Spinal cord (tissue), 10 donors: ENCODE measurements around the gene IMMP2L. TPM values are rescaled to one million over a fixed set of nuclear protein-coding genes. Genes with fewer than 3 reads are reported as not detected.
A peak's percentile ranks its signal among the peaks of the same experiment; 100 is the strongest.
"Not testable (repeated sequence)": the region's sequence is repeated elsewhere in the genome, so short reads cannot be mapped to it uniquely, and the experiment has no call there.

Source experiments
- DNase-seq, 6 donors: peaks; one replicate each; pipeline versions ENCODE4 v3.0.0 to v3.0.0-alpha.2; 2013 to 2015; ENCODE audit warnings: low spot score in 6 of 6, low read depth in 4 of 6
- H3K27ac ChIP-seq: one replicate; pipeline ENCODE4 v1.5.1; 2013; ENCODE audit warnings: low read depth, low read length, control low read depth
- H3K27me3 ChIP-seq: one replicate; pipeline ENCODE4 v1.6.1; 2013; ENCODE audit warnings: low read length; ENCODE audit not compliant: control insufficient read depth, insufficient read depth
- H3K36me3 ChIP-seq: one replicate; pipeline ENCODE4 v1.6.1; 2013; ENCODE audit warnings: low read length; ENCODE audit not compliant: control insufficient read depth, insufficient read depth
- H3K4me1 ChIP-seq: one replicate; pipeline ENCODE4 v1.6.1; 2013; ENCODE audit warnings: low read length; ENCODE audit not compliant: control insufficient read depth, insufficient read depth
- H3K4me3 ChIP-seq: one replicate; pipeline ENCODE4 v1.5.1; 2013; ENCODE audit warnings: low read depth, low read length, control low read depth
- H3K9me3 ChIP-seq: one replicate; pipeline ENCODE4 v1.6.1; 2013; ENCODE audit warnings: low read length; ENCODE audit not compliant: control insufficient read depth, insufficient read depth
- WGBS: methylation state at CpG from one replicate; pipeline ENCODE4 v1.1.5; 2013; ENCODE audit warnings: missing lambda C conversion rate; ENCODE audit not compliant: insufficient coverage; 5-methylcytosine and 5-hydroxymethylcytosine counted together
- polyA plus RNA-seq, 2 donors: library from polyadenylated mRNA; unstranded; fragments of 120-200 nt; gene quantifications; one replicate each; pipeline ENCODE4 v1.2.1, GENCODE V29; 2013; ENCODE audit not compliant: insufficient read length in 2 of 2
- total RNA-seq, 2 donors: library from RNA; depleted of rRNA in 1 of 2; stranded (reverse); fragments of 120-200 nt in 1 of 2; fragments of >200 nt in 1 of 2; gene quantifications; one replicate each; pipeline versions ENCODE4 v1.2.3 to v1.2.4, GENCODE V29; 2013 to 2014
- donor health status: healthy.

Gene IMMP2L
- total and polyA plus RNA-seq, 4 donors, result 14.8 to 26.8 (median 17.4) TPM

DNA sequence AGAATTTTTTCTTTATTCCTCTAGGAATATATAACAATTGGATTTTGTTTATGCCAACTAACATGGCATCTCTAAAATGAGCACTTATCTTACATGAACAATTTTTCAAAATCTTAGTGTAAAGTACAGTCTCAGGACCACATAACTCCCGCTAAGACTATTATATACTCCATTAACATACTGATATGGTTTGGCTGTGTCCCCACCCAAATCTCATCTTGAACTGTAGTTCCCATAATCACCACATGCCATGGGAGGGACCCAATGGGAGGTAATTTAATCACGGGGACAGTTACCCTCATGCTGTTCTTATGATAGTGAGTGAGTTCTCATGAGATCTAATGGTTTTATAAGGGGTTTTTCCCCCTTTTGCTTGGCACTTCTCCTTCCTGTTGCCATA, 291.5 kb downstream of the IMMP2L start:
- H3K27ac ChIP-seq, H3K27me3 ChIP-seq, H3K36me3 ChIP-seq, DNase-seq, H3K4me1 ChIP-seq, H3K4me3 ChIP-seq, H3K9me3 ChIP-seq: not testable (repeated sequence)
- no CpG with 5 or more reads among the region's 2 CpGs for WGBS

DNA sequence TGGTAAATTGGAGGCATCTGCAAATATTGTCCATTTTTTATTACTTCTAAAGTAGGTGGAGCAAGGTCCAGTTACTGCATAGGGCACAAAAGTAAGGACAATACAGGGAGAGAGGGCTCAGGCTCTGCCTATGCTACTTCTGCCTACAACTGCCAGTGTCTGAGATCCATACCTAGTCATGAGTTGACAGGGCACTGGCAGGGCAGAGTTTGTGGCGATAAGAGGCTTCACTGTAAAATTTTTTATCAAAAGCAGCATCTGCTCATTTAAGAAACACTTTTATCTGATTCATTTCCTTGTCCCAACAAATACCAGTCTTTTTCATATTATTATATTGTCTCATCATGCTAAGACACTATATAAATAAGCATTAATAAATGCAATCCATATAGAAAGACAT, 293.4 kb downstream of the IMMP2L start:
- H3K4me3 ChIP-seq, result no peak overlapping the region
- no CpG with 5 or more reads among the region's 1 CpG for WGBS
- H3K36me3 ChIP-seq, result no peaks in the 10 kb centered on the region
- DNase-seq, result no peak
- no peak overlapping the region for H3K27ac ChIP-seq
- H3K27me3 ChIP-seq, result no peaks in the 10 kb centered on the region
- no peaks in the 10 kb centered on the region for H3K4me1 ChIP-seq
- H3K9me3 ChIP-seq, result no peaks in the 10 kb centered on the region

DNA sequence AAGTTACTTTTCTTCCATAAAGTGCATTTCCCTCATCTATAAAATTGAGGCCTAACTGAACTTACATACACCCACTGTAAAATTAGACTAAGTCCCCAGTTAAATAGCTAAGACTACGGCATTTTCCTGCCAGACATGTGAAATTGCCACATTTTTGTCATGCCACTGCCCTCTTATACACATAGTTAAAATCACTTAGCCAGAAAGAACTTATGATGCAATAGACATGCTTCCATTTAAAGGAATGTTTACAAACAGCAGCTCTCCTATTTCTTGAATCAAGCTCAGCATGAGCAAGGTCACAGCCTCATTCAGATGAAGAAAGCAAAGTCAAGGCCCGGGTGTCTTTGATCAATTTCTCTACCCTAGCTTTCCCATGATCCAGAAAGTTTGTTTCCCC, 295.7 kb downstream of the IMMP2L start:
- H3K4me1 ChIP-seq, result no peaks in the 10 kb centered on the region
- no peak for DNase-seq
- H3K4me3 ChIP-seq, result no peak overlapping the region
- no peaks in the 10 kb centered on the region for H3K27me3 ChIP-seq
- H3K27ac ChIP-seq, result no peak overlapping the region
- 83% methylated on average over 1 of the region's 2 CpGs for WGBS
- no peaks in the 10 kb centered on the region for H3K9me3 ChIP-seq
- no peaks in the 10 kb centered on the region for H3K36me3 ChIP-seq

DNA sequence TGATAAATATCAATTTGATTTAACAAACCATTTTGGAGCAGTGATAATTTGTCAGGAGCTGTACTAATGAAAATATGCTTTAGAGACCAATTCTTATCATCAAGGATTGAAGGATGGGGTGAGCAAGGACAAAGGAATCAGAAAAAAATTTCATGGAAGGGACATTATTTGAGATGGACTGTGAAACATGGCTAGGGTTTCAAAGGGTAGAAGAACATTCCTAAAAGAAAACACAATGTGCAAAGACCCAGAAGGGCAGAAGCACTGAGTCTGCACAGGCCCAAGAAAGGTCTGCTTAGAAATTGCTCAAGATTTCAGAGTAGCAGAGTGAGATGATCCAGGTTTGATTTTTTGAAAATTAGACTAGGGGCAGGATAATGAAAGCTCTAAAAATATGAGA, 296.9 kb downstream of the IMMP2L start:
- Histone ChIP-seq H3K4me3 (no peak overlapping the region), H3K4me1 (no peaks in the 10 kb centered on the region), H3K27me3 (no peaks in the 10 kb centered on the region), H3K9me3 (no peaks in the 10 kb centered on the region), H3K27ac (no peak overlapping the region), H3K36me3 (no peaks in the 10 kb centered on the region)
- no peak for DNase-seq

DNA sequence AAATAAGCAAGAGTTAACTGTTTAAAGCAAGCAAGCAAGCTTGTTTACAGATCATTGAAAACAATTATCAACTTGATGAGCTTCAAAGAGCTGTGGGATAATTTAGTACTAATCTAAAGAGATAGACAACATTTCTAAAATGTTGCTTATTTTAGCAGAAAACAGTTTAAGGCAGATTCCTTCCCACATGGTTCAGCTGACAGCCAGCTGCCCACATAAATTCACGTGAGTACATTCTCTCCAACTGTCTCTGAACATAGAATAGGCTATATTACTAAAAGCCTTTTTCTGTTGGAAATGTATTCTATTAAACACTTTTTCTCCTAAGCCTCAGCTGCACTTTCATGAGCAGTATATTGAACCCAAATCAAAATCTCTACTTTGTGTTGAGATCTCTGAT, 297.3 kb downstream of the IMMP2L start:
- Histone ChIP-seq H3K27ac (no peak overlapping the region), H3K4me3 (no peak overlapping the region), H3K27me3 (no peaks in the 10 kb centered on the region), H3K4me1 (no peaks in the 10 kb centered on the region), H3K36me3 (no peaks in the 10 kb centered on the region), H3K9me3 (no peaks in the 10 kb centered on the region)
- peak in 2 of 6 donors; percentile 43 to 65 for DNase-seq
- WGBS, result no CpG with 5 or more reads among the region's 1 CpG

DNA sequence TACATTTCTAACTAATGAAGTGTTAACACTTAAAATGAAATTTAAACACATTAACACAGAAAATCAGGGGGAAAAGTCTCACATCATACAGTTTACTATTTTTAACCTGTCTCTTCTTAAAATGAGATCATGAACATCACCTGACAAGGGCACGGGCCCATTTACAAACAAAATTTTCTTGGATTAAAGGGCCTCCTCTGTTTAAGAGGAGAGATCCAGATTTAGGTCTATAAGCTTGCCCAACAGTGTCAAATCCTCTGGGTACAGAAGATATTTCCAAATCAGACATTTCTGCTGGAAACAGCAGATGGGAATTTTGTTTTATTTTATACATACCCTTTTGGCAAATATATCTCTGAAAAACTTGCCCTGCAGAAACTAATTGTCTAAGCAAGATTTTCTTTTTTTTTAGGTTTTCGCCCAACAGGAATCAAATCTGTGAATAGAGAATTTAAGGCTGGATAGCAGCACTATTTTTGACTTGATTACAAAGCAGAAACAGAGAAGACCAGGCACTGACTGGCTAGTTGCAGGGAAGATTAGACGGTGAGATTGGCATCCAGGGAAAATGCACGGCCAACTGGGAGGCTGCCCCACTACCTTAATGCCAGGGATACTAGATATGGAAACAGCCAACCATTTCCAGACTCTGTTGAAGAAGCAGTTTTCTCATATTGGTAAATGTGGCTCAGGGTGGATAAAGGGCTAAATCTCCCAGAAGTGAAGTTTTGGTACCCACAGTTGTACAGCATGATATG, 298.0 kb downstream of the IMMP2L start:
- H3K27me3 ChIP-seq, result no peaks in the 10 kb centered on the region
- WGBS, result 80% methylated on average over 3 of the region's 4 CpGs
- H3K36me3 ChIP-seq, result no peaks in the 10 kb centered on the region
- DNase-seq, result peak in 1 of 6 donors; percentile 45
- H3K27ac ChIP-seq, result no peak overlapping the region
- no peaks in the 10 kb centered on the region for H3K9me3 ChIP-seq
- no peaks in the 10 kb centered on the region for H3K4me1 ChIP-seq
- no peak overlapping the region for H3K4me3 ChIP-seq

DNA sequence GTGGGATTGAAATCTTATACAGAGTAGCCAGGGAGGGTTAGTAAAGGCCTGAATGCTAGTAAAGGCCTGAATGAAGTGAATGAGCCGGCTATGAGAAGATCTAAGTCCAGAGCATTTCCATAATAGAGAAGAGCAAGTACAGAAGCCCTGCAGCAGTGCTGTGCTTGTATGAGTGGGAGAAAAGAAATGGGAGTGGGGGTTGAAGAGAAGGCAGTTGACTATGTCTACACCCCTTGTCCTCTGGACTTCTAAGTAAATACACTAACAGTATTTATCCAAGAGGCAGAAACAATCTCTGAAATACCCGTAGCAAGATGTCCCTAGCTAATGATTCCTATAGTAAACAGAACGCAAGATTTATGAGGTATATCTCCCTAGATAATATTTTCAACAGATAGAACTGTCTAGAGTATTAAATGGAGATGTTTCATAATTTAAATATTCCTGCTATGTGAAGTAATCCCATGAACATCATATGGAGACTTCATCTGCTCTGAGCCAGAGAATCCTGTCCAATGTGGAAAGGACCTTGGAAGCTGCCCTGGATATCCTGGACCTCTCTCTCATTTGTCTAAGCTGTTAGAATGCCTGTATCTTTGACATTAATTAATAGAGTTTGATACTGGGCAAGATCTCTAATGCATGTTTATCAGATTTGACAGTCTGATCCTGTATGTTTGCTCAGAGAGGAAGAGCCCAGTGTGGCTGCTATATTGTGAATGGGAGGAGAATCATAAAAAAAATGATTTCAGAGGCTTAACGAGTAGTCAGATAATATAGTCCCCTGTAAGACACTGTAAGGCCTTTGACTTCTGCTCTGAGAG, 299.8 kb downstream of the IMMP2L start:
- Histone ChIP-seq H3K27ac (no peak overlapping the region), H3K4me1 (no peaks in the 10 kb centered on the region), H3K27me3 (no peaks in the 10 kb centered on the region), H3K36me3 (no peaks in the 10 kb centered on the region), H3K9me3 (no peaks in the 10 kb centered on the region), H3K4me3 (no peak overlapping the region)
- DNase-seq, result no peak
- WGBS, result no CpG with 5 or more reads among the region's 4 CpGs

DNA sequence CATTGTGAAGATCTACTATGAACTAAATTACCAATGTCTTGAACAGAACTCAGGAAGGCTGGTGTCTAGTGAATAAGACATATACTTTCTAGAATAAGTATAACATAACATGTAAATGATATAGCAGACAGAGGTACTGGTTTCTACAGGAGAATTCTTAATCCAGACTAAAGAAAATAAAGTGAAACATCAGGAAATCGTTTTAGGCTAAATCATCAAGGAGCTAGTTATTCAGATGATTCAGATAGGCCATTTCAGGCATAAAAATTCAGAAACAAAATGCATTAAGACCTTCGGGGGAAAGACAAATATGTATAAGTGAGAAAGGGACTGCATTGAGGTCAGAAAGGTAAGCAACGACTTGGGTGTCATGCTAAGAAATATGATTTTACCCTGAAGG, 300.8 kb downstream of the IMMP2L start:
- no peaks in the 10 kb centered on the region for H3K4me1 ChIP-seq
- no peak for DNase-seq
- 98% methylated on average over 3 of the region's 3 CpGs for WGBS
- no peak overlapping the region for H3K27ac ChIP-seq
- H3K27me3 ChIP-seq, result no peaks in the 10 kb centered on the region
- no peaks in the 10 kb centered on the region for H3K9me3 ChIP-seq
- H3K4me3 ChIP-seq, result no peak overlapping the region
- no peaks in the 10 kb centered on the region for H3K36me3 ChIP-seq

DNA sequence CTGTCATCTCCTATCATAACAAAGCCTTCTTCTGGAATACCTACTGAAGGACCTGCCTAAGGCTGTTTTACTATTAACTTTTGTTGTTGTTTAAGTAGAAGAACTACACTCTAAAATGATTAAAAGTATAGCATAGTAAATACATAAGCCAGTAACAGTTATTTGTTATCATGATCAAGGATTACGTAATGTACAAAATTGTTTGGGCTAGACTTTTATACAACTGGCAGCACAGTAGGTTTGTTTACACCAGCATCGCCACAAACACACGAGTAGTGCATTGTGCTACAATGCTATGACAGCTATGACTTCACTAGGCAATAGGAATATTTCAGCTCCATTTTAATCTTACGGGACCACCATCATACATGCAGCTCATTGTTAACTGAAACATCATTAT, 302.3 kb downstream of the IMMP2L start:
- H3K27me3 ChIP-seq, result no peaks in the 10 kb centered on the region
- no peaks in the 10 kb centered on the region for H3K4me1 ChIP-seq
- no peaks in the 10 kb centered on the region for H3K36me3 ChIP-seq
- DNase-seq, result no peak
- no peak overlapping the region for H3K27ac ChIP-seq
- no peak overlapping the region for H3K4me3 ChIP-seq
- WGBS, result 83% methylated on average over 1 of the region's 4 CpGs
- H3K9me3 ChIP-seq, result no peaks in the 10 kb centered on the region

DNA sequence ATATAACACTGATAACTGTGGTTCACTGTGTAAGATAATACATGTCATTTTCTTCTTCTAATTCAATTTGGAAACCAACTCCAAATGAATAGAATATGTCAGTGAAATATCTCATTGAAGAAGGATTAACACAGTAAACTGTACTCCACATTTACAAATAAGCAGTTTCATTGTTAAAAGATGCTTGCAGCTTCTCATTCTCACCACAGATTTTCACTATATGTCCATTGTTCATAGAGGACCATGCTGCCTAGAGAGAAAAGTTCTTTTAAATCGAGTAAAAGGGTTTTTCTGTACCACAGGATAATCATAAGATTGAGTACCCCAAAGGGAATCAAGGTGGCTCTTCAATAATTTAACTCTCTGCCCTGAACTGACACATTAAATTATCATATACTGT, 305.9 kb downstream of the IMMP2L start:
- Histone ChIP-seq H3K9me3 (no peaks in the 10 kb centered on the region), H3K27me3 (no peaks in the 10 kb centered on the region), H3K4me3 (no peak overlapping the region), H3K36me3 (no peaks in the 10 kb centered on the region), H3K27ac (no peak overlapping the region), H3K4me1 (no peaks in the 10 kb centered on the region)
- no CpG with 5 or more reads among the region's 1 CpG for WGBS
- no peak for DNase-seq
